Ammon's horn (tissue), 1 donor: ENCODE measurements around the gene LGMN.
"Not testable (repeated sequence)": the region's sequence is repeated elsewhere in the genome, so short reads cannot be mapped to it uniquely, and the experiment has no call there.

Experiments
- DNase-seq: peaks from one replicate; pipeline ENCODE4 v3.0.0-alpha.2; 2016; ENCODE audit warnings: low spot score

Gene LGMN

DNA sequence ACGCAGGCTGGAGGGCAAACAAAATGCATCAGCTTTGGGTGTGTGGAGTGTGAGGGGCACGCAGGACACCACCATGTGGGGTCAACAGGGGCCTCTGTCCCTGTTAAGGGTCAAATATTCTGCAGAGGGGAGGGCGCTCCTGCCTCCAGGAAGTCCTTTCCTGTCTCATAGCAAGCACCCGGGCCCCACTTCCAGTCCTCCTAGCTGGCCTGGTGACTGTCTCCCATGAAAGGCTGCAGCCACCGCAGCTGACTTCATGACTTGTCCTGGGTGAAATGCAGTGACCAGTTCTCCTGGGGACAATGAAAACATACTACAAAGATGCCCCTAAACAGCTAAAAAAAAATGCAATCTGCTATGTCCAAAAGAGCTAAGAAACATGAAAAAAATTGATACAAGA, 53.6 kb downstream of the LGMN start:
- DNase-seq: no peak

DNA sequence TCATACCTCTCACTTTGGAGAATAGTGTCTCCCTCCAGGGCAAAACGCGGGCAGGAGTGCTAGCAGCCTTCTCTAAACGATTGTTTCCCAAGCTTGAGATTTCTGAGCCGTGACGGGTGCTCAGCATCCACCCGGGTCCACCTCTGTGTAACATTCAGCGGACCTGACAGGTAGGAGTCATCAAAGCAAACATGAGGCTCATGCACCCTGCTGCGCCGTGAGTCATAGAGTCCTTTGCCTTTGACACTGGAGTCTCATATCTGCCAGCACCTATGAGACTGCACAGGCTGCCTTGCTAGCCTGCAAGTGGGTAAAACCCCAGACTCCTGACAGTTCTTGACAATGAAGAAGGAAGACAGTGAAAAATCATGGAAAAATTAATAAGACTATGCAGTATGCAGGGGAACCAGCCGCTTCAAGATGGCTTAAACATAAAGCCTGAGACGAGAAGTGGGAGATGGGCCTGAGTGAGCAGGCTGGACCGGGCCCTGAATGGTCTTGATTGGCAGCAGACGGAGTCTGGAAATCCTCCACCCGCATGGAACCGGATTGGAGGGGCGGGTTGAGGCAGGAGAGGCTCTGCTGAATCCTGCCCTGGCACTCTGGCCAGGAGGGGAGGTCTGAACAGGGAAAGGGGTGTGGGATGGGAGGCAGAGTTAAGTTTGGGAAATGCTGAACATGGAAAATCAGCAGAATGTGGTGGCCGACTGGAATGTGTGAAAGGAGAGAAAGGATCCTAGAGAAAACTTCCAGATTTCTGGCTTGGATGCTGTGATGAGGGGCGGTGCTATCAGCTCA, 54.2 kb downstream of the LGMN start:
- DNase-seq: no peak

DNA sequence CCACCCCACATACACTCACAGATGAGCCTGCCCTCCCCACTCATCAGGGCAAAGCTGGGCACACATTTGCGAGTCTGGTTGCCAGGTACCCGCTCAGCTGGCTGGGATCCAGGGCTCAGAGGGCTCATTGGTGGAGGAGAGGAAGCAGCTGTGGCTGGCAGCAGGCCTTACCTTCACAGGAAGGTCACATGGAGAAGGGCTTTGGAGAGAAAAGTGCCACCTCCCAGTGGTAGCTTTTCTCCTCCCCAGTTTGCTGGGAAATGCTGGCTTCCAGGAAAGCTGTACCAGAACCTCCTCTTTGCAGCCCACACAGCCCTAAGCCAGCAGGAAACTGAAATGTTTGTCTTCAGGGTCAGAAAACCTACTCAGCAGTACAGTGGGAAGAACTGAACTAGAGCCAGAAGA, 55.6 kb downstream of the LGMN start:
- DNase-seq: peak; percentile 36

DNA sequence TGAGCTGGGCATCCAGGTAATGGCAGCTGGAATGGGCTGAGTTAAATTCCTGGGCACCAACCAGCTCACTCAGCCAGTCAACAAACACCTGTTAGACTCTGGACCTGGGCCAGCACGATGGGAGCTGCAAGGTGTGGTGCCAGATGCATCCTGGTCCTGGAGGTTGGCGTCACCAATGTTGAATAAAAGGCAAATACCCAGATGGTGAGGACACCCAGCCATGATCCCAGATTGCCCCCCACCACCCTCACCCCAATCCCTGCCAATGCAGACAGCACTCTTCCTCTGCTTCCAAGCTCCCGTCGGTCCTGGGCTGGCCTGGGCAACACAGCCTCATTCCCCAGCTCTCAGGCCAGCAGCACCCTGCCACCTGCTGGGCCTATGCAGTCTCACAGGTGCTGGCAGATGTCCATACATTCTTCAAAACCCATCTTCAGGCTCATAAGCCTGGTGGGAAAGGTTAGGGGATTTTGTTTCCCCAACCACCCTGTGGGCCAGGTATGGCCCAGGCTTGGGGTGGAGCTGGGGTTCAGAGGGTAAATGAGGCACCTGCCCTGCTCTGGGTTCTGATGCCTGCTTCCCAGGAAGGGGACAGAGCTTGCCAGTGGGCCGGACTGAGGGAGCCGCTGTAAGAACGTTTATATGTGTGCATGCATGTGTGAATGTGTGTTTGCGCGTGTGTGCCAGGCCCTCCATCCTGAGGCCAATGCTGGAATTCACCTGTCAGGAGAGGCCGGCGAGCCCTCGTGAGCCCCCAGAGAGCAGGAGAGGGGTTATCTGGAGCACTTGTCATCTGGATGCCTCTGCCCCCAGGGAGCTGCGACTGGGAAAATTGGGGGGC, 58.0 kb downstream of the LGMN start:
- DNase-seq: no peak

DNA sequence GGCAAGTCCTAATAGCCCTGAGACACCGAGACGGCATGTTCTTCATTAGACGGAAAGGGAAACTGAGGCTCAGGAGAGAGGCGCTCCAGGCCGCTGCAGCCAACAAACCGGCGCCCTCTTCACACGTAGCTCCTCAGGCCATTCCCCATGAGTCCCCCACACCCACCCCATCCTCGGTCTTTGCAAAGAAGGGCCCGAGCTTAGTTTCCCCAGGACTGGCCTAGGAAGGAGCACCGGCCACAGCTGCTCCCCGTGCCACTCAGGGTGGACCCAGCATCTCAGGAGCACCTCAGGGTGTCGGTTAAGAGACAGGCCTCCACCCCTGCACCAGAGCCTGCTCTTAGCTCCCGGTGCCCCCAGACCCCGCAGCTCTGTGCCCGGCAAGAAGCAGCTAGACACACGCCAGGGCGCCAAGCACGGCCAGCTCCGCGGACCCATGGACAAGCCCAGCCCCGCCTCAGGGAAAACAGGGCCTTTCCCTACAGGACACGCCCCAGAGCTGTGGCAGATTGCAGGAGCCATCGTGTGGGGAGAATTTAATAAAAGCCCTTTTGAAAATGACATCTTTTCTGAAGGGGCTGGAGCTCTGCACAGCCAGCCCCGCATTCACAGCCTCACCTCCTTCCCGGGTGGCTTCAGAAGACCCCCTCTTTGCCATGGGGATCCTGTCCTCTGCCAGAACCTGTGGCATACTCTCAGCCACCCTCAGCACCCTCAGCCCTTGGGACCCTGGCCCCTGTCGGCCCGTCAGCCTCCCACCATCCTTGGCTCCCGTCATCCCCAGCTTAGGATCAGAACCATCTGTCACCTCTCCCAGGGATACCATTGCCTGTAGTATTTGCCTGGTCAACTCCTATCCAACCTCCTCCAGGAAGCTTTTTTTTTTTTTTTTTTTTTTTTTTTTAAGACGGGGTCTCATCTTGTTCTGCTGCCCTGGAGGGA, 59.7 kb downstream of the LGMN start:
- DNase-seq: no peak

DNA sequence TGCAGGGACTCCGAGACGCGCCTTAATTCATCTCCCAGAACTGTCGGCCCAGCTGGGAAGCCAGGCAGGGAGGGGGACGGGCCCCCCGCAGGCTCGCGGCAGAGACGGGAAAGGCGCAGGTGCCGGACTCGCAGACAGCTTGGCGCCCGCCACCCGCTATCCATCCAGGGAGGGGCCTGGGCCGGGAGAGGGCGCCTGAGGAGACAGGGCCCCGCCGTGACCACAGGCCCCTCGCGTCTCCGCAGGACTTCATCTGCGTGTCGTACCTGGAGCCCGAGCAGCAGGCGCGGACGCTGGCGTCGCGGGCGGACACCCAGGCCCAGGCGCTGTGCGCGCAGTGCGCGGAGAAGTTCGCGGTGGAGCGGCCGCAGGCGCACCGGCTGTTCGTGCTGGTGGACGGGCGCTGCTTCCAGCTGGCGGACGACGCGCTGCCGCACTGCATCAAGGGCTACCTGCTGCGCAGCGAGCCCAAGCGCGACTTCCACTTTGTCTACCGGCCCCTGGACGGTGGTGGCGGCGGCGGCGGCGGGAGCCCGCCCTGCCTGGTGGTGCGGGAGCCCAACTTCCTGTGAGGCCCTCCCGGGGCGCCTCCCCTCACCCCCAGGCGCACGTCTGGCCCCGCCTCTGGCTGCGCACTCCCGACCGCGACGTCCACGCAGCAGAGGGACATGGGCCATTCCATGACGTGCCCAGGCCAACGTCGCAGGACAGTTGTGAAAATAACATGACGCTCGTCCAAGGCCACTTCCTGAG, 60.6 kb downstream of the LGMN start:
- DNase-seq: no peak

DNA sequence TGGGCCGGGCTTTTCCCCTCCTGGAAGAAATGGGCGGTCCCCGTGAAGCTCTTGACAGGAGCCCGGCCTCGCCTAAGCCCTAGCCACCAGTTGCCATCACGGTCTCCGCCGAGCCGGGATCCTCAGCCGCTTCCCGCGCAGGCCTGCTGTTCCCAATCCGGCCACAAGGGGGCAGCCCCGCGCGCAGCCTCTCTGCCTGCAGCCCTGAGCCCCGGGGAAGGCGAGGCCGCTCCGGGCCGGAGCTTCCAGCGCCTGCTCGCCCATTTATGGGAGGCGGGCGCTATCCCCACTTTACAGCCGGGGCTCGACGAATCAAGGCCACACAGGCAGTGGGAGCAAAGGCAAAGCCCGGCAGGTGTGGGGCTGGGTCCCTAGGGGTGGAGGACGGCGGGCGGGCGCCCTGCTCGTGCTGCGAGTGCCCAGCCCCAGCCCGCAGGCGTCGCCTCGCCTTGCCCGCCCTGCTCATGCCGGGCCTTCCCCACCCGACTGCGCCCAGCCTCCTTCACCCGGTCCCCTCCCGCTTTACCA, 61.5 kb downstream of the LGMN start:
- peak; percentile 73 for DNase-seq

DNA sequence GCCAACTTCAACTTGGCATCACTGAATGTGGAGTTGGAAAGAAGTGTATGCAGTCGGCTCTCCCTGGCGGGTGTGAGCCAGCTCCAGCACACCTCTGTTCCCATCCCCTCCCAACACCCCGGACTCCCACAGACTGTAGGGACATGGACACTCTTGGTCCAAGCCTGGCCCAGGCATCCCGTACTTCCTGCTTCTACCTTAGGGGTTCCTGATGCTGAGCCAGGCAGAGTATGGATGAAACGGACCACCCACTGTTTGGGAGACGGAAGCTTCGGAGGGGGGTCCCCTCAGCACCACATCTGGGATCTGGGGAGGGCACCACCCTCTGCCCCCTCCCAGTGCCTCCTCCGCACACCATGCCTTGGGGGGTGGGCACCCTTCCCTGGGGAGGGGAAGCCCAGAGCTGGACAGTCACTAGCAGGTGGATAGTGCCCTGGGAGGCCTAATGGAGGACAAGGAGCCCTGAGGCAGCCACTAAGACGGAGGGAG, 62.0 kb downstream of the LGMN start:
- DNase-seq: no peak

DNA sequence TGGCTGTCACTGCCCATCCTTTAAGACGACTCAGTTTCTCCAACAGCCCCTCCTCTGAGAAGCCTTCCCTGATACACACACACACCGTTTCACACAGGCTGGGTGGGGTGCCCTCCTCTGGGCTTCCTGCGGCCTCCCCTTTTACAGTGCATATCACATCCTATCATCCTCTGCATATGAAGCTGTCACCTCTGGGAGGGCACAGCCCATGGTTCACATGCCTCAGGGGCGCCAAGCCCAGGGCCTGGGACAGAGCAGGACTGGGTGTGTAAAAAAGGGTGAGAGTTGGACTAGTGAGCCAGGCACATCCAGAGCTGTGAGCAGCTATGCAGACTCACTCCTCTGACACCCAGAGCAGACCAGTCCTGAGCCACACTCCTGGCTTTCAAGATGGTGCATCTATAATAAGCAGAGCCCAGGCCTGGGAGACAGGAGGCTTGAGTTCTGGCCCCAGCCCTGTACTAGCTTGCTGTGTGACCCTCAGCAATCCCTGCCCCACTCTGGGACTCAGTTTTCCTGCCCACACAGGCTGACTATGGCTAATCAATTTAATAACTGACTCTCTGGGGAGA, 62.6 kb downstream of the LGMN start:
- no peak for DNase-seq

DNA sequence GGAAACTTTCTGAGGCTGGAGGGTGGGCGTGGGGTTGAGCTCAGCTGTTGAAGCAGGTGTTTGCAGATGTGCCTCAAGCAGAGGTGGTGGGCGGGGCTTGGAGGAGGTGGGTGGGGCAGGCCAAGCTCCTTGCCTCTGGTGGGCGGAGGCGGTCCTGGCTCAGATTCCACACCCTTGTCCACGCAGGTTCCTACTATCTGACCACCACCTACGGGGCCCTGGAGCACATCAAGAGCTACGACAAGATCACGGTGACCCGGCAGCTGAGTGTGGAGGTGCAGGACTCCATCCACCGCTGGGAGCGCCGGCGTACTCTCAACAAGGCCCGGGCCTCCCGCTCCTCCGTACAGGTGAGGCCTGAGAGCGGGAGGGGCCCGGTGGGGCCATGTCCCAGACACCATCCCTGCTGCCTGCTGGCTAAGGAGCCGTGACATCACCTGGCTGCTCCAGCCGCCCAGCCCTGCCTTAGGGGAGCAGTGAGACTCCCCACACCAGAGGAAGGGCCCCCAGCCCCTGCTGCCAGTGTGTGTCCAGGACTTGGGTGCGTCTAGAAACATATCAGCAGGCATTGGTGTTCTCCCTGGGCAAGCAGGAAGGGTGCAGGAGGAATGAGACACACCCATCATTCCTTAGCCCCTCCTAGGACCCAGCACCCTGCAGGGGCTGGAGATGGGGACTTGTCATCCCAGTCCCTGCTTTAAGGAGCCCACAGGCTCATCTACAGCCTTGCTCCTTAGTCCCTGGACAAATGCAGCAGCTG, 63.4 kb downstream of the LGMN start:
- DNase-seq: no peak

DNA sequence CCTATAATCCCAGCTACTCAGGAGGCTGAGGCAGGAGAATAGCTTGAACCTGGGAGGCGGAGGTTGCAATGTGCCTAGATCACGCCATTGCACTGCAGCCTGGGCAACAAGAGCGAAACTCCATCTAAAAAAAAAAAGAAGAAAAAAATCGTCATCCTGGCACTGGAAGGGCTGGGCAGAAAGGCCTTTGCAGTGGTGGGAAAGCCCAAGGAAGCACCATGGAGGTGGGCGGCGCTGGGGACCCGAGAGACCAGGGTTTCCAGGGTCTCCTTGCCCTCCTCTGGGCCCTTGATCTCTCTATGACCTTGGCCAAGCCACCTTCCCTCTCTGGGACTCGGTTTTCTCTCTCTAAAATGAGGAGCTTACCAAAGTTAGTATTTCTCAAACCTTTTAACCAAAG, 65.4 kb downstream of the LGMN start:
- DNase-seq: no peak

DNA sequence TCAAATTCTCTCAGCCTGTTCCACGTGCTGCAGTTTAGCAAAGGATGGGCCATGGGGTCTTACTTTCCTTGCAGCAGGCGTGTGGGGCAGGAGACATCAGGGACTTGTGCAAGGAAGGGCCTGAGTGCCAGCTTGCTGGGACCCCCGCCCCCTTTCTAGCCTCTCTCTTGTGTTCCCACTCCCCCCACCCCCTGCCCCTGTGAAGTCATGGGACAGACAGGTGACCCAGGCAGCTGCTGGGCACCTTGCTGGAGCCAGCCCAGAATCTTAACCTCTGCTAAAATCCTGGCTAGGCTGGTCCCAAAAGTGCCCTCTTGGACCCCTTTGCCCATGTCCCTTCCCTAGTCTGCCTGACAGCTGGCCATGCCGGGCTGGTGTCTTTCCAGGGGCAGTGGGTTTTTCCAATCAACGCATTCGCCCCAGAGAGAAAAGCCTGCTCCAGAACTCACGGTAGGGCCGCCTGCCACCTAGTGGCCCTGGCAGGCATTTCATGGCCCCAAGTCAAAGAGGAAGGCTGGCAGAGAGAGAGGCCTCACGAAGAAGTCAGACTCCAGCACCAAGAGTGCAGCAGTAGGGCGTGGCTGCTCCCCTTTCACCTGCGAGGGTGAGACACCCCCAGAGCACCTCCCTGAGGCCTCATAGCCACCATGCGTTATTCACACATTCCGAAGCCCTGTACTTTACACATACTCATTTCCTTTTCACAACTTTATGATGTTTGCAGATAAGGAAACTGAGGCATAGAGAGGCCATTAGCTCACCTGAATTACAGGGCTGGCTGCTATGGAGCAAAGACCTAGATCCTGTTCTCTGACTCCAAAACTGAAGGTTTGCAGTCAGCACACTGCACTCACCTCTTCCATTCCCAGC, 67.4 kb downstream of the LGMN start:
- peak; percentile 69 for DNase-seq

DNA sequence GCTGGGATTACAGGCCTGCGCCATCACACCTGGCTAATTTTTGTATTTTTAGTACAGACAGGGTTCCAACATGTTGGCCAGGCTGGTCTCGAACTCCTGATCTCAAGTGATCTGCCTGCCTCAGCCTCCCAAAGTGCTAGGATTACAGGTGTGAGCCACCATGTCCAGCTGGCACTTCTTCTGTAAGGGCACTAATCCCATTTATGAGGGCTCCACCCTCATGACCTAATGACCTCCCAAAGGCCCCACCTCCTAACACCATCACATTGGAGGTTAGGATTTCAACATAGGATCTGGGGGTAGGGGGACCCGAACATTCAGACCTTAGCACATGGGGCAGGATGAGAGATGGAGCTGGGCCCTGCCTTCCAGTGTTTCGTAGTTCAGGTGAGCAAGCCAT, 68.1 kb downstream of the LGMN start:
- DNase-seq: not testable (repeated sequence)

DNA sequence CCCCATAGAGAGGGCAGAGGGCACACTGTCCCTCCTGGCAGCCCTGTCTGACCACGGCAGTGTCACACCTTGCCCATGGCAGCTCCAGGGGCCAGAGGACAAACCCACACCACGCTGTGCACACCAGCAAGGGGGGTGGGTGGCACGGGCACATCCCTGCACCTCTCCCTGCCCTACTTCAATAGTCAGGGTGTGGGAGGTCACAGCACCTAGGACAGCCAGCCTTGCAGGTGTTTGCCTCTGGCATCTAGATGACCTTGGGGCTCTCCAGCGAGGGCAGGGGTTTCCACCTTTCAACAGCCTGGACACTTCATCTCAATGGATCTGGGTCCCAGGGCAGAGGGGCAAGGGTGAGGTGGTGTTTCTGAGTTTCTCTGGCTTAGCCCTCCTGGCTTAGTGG, 69.2 kb downstream of the LGMN start:
- DNase-seq: no peak

DNA sequence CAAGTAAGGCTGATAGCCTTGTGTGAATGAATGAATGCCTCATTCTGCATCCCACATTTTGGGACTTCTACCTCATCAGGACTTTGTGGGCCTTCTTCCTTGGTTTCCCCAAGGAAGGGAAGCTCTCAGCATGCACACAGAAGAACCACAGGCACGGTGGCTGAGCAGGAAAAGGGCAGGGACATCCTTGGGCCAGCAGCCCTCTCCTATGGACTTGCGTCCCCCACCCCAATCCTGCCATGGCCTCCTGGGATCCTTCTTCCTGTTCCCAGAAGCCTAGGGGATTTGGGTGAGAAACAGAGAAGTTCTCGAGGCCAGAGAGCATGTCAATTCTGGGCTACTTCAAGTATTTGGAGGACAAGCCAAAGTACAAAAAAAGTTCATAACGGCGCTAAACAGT, 69.7 kb downstream of the LGMN start:
- no peak for DNase-seq

DNA sequence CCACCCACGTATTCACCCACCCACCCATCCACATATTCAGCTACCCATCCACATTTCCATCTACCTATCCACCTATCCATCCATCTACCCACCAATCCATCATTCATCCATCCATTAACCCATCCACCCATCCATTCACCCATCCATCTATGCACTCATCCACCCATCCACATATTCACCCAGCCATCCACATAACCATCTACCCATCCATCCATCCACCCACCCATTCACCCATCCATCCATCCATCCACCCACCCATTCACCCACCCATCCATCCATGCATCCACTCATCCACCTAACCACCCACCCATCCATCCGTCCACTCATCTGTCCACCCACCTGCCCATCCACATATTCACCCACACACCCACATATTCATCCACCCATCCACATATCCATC, 70.5 kb downstream of the LGMN start:
- DNase-seq: no peak

DNA sequence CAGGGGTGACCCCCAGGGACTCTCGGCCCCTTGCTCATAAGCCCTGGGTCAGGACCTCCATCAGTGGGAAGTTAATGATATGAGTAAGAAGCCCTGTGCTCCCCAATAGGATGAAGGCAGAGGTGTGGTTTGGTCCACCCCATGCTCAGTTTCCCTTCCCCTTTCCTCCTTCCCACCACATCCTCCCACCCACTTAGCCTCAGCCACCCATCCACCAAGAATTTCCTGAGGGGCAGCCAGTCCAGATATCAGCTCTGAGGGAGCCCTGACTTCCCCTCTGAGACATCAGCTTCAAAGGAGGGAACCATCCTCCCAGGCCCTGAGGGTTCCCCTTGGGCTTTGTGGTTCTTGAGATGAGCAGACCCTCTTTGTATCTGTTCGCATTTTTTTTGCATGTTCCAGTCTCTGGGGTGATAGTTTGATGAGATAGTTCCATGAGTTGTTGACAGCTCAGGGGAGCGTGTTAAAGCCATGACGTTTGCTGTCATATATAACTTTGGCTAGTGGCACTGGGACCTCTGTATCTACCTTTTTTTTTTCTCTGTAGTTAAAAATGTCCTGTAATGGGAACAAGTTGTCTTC, 71.2 kb downstream of the LGMN start:
- peak; percentile 75 for DNase-seq

DNA sequence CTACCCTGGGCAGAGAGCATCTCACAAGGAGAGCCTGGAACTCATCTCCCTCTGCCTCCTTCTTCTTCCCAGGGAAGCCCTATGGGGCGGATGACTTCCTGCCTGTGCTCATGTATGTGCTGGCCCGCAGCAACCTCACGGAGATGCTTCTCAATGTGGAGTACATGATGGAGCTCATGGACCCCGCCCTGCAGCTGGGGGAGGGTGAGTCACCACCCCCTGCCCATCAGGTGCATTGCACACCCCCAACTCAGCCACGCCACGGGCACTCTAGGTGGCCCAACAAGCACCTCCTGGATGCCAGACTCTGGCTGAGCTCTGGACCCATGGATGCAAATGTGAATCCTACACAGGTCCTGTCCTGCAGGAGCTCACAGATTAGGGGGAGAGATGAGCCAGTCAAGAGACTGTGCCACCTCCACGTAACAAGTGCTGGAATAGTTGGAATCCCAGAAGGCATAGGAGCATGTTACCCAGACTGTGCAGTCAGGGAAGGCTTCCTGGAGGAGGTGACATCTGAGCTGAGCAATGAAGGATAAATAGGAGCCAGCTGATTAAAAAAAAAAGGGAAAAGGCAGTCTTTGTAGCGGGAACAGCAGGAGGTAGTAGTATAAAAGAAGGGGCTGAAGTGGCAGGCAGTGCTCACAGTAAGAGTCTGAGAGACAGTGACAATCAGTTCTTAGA, 71.9 kb downstream of the LGMN start:
- no peak for DNase-seq
